Keratinocyte (primary cell): ENCODE measurements around the gene PIK3AP1. TPM values are rescaled to one million over a fixed set of nuclear protein-coding genes. Genes with fewer than 3 reads are reported as not detected.

ENCODE experiments used
- DNase-seq: peaks from one replicate; pipeline ENCODE4 v3.0.0-alpha.2; 2011; ENCODE audit warnings: low read depth, missing footprints, low spot score
- FAIRE-seq: peaks from 2 replicates; lab custom pipeline; 2011; peaks lifted over from hg19 to GRCh38; lab: Jason Lieb, UNC
- H2AFZ ChIP-seq: 2 replicates; pipeline ENCODE4 v1.6.0; 2012; ENCODE audit warnings: low read length, control low read depth, inconsistent platforms; ENCODE audit not compliant: control insufficient read depth
- H3K27ac ChIP-seq: 2 replicates; pipeline ENCODE4 v1.5.1; 2011; ENCODE audit warnings: low read length; ENCODE audit not compliant: control insufficient read depth, insufficient read depth
- H3K27me3 ChIP-seq: 3 replicates; pipeline ENCODE4 v1.6.0; 2011; ENCODE audit warnings: low read length; ENCODE audit not compliant: control insufficient read depth, insufficient read depth; ENCODE audit errors: extremely low read depth
- H3K36me3 ChIP-seq, 2 experiments: 2 replicates in 1 of 2; 3 replicates in 1 of 2; pipeline ENCODE4 v1.5.1; 2011; ENCODE audit warnings: low read length in 2 of 2, mild to moderate bottlenecking in 1 of 2; ENCODE audit not compliant: control insufficient read depth in 2 of 2, insufficient read depth in 2 of 2; ENCODE audit errors: extremely low read depth in 1 of 2
- H3K4me1 ChIP-seq: 3 replicates; pipeline ENCODE4 v1.5.1; 2011; ENCODE audit warnings: low read length; ENCODE audit not compliant: control insufficient read depth, insufficient read depth; ENCODE audit errors: extremely low read depth
- H3K4me2 ChIP-seq: 3 replicates; pipeline ENCODE4 v1.6.0; 2011; ENCODE audit warnings: low read depth, low read length; ENCODE audit not compliant: control insufficient read depth, insufficient read depth; ENCODE audit errors: extremely low read depth
- H3K4me3 ChIP-seq, 3 experiments: fragments of 200-600 bp in 1 of 3; sonication (generic) in 1 of 3; 2 replicates in 2 of 3; 3 replicates in 1 of 3; pipeline ENCODE4 v1.5.1; 2011 to 2016; ENCODE audit warnings: low read length in 3 of 3, mild to moderate bottlenecking in 3 of 3, control low read depth in 2 of 3, inconsistent platforms in 1 of 3, low read depth in 1 of 3, mixed read lengths in 1 of 3, mixed run types in 1 of 3, moderate library complexity in 1 of 3; ENCODE audit not compliant: control insufficient read depth in 2 of 3, insufficient read depth in 2 of 3; ENCODE audit errors: extremely low read depth in 1 of 3
- H3K79me2 ChIP-seq: 2 replicates; pipeline ENCODE4 v1.6.0; 2012; ENCODE audit warnings: low read length; ENCODE audit not compliant: control insufficient read depth, insufficient read depth
- H3K9ac ChIP-seq: 3 replicates; pipeline ENCODE4 v1.6.0; 2011; ENCODE audit warnings: low read length; ENCODE audit not compliant: control insufficient read depth, insufficient read depth; ENCODE audit errors: extremely low read depth
- H3K9me1 ChIP-seq: 3 replicates; pipeline ENCODE4 v1.6.0; 2011; ENCODE audit warnings: low read length; ENCODE audit not compliant: control insufficient read depth, insufficient read depth; ENCODE audit errors: extremely low read depth
- H3K9me3 ChIP-seq: 2 replicates; pipeline ENCODE4 v1.5.1; 2012; ENCODE audit warnings: low read depth, low read length; ENCODE audit not compliant: control insufficient read depth
- H4K20me1 ChIP-seq: 3 replicates; pipeline ENCODE4 v1.6.0; 2011; ENCODE audit warnings: low read length; ENCODE audit not compliant: control insufficient read depth, insufficient read depth; ENCODE audit errors: extremely low read depth
- EZH2 ChIP-seq: IDR thresholded peaks from one replicate; pipeline ENCODE4 v1.6.1; 2012; ENCODE audit warnings: inconsistent platforms, mild to moderate bottlenecking, low read length, moderate library complexity
- dilution Hi-C: fragments of 300-500 bp; cut with MboI; formaldehyde crosslinking; loops from one replicate; pipeline ENCODE4 v1.7.0; 2020; ENCODE audit warnings: low sequenced_read_pairs; ENCODE audit not compliant: extremely low pct_ligation_motif_present
- polyA plus RNA-seq, 5 experiments: library from polyadenylated mRNA; depleted of rRNA in 3 of 5; stranded (reverse) in 3 of 5; stranded (forward) in 1 of 5; unstranded in 1 of 5; fragments of >200 nt; gene quantifications; 1 replicate in 1 of 5; 2 replicates in 3 of 5; 3 replicates in 1 of 5; pipeline versions ENCODE4 v1.2.1 to v1.2.3, GENCODE V29; 2011 to 2012; ENCODE audit warnings: missing spikeins in 2 of 5, low read depth in 1 of 5, low replicate concordance in 1 of 5
- TF ChIP-seq, protein P1 (sequence below), 3 experiments: IDR thresholded peaks in 1 of 3; conservative IDR thresholded peaks in 1 of 3; optimal IDR thresholded peaks in 1 of 3; 2 replicates in 2 of 3; 3 replicates in 1 of 3; pipeline versions ENCODE3 to v1.5.1; 2011; ENCODE audit warnings: low read length in 3 of 3, mild to moderate bottlenecking in 3 of 3, moderate library complexity in 2 of 3, control low read depth in 1 of 3, inconsistent platforms in 1 of 3; ENCODE audit not compliant: insufficient read depth in 2 of 3; ENCODE audit errors: extremely low read depth in 1 of 3

PIK3AP1 gene
- polyA plus RNA-seq, 1 donor (not counting 4 experiments of a cell fraction or from before 2014, with no cell fraction given): not detected

DNA sequence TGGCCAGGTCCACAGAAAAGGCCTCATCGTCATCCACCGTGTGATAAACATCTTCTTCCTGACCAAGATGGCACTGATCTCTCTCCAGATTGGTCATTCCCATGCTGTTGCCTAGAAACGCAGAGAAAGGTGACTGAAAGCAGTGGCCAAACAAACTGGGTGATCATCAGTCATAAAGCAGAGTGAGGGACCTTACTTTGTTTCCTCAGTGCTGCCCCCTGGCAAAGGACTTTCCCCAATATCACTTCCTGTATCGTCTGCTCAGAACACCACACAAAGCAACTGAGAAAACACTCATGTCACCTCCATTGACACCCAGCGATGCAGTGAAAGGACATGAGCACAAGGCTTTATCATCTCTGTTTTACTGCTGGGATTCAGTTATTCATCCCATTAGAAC, 93.5 kb downstream of the PIK3AP1 start:
- DNase-seq (no peak), FAIRE-seq (no peak)
- no peaks in the 10 kb centered on the region for H3K36me3 ChIP-seq
- no peak overlapping the region for H3K27ac ChIP-seq
- H4K20me1 ChIP-seq: no peaks in the 10 kb centered on the region
- H3K9ac ChIP-seq: no peak overlapping the region
- no peaks in the 10 kb centered on the region for H3K9me3 ChIP-seq
- no peak overlapping the region for H3K4me2 ChIP-seq
- no peaks in the 10 kb centered on the region for H3K79me2 ChIP-seq
- no peak overlapping the region for H3K4me3 ChIP-seq
- no peaks in the 10 kb centered on the region for H3K9me1 ChIP-seq
- no peaks in the 10 kb centered on the region for H3K4me1 ChIP-seq
- no peak overlapping the region for H2AFZ ChIP-seq
- TF ChIP-seq, protein P1, sequence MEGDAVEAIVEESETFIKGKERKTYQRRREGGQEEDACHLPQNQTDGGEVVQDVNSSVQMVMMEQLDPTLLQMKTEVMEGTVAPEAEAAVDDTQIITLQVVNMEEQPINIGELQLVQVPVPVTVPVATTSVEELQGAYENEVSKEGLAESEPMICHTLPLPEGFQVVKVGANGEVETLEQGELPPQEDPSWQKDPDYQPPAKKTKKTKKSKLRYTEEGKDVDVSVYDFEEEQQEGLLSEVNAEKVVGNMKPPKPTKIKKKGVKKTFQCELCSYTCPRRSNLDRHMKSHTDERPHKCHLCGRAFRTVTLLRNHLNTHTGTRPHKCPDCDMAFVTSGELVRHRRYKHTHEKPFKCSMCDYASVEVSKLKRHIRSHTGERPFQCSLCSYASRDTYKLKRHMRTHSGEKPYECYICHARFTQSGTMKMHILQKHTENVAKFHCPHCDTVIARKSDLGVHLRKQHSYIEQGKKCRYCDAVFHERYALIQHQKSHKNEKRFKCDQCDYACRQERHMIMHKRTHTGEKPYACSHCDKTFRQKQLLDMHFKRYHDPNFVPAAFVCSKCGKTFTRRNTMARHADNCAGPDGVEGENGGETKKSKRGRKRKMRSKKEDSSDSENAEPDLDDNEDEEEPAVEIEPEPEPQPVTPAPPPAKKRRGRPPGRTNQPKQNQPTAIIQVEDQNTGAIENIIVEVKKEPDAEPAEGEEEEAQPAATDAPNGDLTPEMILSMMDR (optimal IDR thresholded peaks at IDR 0.05 in 1 of 3, IDR thresholded peaks at IDR 0.05 in 1 of 3, conservative IDR thresholded peaks at IDR 0.05 in 1 of 3; ENCODE audit: extremely low read depth in 1 of 3, insufficient read depth in 2 of 3, low read length in 3 of 3): peak in 1 of 3 experiments; percentile 6
- no peak for TF ChIP-seq EZH2
- dilution Hi-C loops: no loop called here
- H3K27me3 ChIP-seq: no peaks in the 10 kb centered on the region

DNA sequence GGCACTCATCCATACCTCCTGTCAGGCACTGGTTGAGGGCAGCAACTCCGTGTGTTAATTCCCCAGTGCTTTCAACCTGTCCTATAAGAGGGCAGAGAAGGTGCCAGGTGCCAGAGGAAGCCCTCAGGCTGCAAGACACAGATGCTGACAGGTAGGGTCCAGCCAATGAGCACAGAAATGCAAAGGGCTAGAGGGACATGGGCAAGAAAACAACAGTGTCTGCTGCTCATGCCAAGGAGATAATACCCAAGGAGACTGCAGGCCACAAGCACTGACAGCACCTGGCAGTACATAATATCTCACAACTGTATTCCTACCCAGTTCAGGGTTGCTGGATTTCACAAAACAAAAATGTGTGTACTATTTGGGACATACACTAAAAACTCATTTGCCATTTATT, 95.1 kb downstream of the PIK3AP1 start:
- H3K36me3 ChIP-seq: no peaks in the 10 kb centered on the region
- no peaks in the 10 kb centered on the region for H3K9me3 ChIP-seq
- no peak for DNase-seq
- no peak for FAIRE-seq
- no peaks in the 10 kb centered on the region for H4K20me1 ChIP-seq
- H3K79me2 ChIP-seq: no peaks in the 10 kb centered on the region
- H3K4me1 ChIP-seq: no peaks in the 10 kb centered on the region
- H2AFZ ChIP-seq: no peak overlapping the region
- dilution Hi-C loops: no loop called here
- no peak for TF ChIP-seq EZH2
- TF ChIP-seq, protein P1 (optimal IDR thresholded peaks at IDR 0.05 in 1 of 3, IDR thresholded peaks at IDR 0.05 in 1 of 3, conservative IDR thresholded peaks at IDR 0.05 in 1 of 3; ENCODE audit: extremely low read depth in 1 of 3, insufficient read depth in 2 of 3, low read length in 3 of 3): no peak
- H3K27ac ChIP-seq: no peak overlapping the region
- H3K27me3 ChIP-seq: no peaks in the 10 kb centered on the region
- H3K4me2 ChIP-seq: no peak overlapping the region
- no peak overlapping the region for H3K4me3 ChIP-seq
- H3K9me1 ChIP-seq: no peaks in the 10 kb centered on the region
- no peak overlapping the region for H3K9ac ChIP-seq
